HG02981 (cell line): ENCODE measurements around the gene CRLF1.
A peak's percentile ranks its signal among the peaks of the same experiment; 100 is the strongest.

Experiments
- ATAC-seq: cut with Tn5 transposase; IDR thresholded peaks from one replicate; pipeline ENCODE4 v1.9.1; 2021; ENCODE audit warnings: mild to moderate bottlenecking, moderate library complexity; ENCODE audit not compliant: unreplicated experiment

Gene CRLF1

GRCh38 chr19:18636969-18637629, 30.5 kb upstream of the CRLF1 start, which contains the start of gene KLHL26:
TSS of gene KLHL26 (plus strand) at chr19:18637028. CDS start at chr19:18637055, 27 bp downstream.
- no peak for ATAC-seq

DNA sequence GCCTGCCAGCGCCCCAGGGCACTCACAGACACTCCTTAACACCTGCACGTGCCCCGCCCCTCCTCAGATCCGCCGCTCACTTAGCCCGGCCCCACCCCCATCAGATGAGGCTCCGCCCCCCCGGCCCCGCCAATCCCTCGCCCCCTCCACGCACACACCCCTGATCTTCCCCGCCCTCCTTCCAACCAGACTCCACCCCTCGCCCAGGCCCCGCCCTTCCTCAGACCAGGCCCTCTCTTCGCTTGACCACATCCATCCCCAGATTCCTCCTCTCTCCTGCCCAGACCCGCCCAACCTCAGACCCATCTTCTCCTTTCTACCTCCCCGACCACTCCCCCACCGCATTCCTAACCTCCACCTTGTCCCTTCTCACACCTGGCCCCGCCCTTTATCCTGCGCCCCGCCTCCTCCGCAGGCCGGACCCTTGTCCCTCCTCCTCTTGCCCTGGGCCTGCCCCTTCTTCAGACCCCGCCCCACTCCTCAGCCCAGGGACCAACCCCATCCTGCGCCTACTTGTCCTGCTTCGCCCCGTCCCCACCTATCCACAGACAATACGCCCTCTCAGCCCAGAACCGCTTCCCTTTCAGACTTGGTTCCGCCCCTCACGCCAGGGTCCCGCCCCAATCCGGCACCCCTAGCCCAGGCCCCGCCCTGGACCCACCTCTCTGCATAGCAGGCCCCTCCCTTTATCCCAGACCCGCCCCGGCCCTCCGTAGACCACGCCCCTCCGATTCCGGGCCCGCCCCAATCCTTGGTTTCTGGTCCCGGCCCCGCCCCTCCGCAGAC, 29.8 kb upstream of the CRLF1 start:
- ATAC-seq: peak; percentile 87

GRCh38 chr19:18635831-18636182, 29.2 kb upstream of the CRLF1 start:
- ATAC-seq: no peak

GRCh38 chr19:18634612-18635297, 28.2 kb upstream of the CRLF1 start:
- ATAC-seq: no peak

DNA sequence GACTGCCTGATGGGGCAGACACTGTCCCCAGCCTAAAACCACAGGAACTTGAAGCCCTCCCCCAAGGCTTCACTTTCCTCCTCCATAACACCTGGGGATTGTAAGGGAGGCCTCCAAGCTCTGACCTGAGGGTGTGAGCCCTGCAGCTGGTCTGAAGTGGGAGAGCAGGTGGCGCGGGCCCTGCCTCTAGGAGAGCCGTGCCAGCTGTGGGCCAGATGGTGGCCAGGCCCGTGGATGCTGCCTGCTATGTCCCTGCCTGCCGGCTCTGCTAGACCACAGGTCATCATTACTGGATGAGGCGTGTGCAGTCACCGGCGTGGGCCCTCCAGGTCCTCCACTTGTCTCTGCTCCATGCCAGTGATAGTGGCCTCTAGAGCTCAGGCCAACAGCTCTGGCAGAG, 26.7 kb upstream of the CRLF1 start:
- no peak for ATAC-seq

- no peak for ATAC-seq
Measured at GRCh38 chr19:18629166-18630088, 22.8 kb upstream of the CRLF1 start.

DNA sequence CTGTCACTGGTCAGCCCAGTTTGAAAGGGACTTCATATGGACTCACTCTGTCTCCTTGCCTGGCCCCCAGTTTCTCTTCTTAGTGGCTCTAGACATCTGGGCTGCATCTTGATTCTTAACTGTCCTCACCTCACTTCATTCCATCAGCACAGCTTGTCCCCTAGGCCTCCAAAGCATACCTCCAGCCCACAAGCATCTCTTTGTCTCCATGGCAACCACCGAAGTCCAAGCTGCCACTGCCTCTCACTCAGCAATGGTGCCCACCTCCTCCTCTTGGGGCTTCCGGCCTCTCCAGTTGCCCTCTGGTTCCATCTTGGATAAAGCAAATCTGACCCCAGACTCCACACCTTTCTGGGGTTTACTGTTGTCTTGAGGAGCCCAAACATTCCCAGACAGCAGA, 20.3 kb upstream of the CRLF1 start:
- no peak for ATAC-seq

GRCh38 chr19:18620902-18621301, 14.3 kb upstream of the CRLF1 start:
- ATAC-seq: no peak

- ATAC-seq: no peak
Measured at GRCh38 chr19:18620311-18620710, 13.7 kb upstream of the CRLF1 start.

DNA sequence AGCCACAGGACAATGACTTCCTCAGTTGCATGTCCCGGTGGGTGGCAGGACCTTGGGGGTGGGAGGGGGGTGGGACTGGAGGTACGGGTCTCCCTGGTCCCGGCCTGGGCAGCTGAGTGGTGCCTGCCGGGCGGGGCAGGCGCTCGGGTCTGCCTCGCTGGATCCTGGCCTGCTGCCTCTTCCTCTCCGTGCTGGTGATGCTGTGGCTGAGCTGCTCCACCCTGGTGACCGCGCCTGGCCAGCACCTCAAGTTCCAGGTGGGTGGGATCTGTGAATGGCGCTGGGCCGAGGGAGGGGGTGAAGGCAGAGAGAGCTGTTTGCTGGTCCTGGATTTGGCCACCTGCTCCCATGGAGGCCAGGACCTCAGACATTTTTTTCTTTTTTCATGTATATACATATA, 11.6 kb upstream of the CRLF1 start:
- ATAC-seq: no peak

DNA sequence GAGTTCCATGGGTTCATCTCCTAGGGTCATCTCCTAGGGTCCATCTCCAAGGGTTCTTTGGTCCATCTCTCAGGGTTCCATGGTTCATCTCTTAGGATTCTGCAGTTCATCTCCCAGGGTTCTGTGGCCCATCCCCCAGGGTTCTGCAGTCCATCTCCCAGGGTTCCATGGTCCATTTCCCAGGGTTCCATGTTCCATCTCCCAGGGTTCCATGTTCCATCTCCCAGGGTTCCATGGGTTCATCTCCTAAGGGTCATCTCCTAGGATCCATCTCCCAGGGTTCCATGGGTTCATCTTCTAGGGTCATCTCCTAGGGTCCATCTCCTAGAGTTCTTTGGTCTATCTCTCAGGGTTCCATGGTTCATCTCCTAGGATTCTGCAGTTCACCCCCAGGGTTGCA, 11.0 kb upstream of the CRLF1 start:
- no peak for ATAC-seq

DNA sequence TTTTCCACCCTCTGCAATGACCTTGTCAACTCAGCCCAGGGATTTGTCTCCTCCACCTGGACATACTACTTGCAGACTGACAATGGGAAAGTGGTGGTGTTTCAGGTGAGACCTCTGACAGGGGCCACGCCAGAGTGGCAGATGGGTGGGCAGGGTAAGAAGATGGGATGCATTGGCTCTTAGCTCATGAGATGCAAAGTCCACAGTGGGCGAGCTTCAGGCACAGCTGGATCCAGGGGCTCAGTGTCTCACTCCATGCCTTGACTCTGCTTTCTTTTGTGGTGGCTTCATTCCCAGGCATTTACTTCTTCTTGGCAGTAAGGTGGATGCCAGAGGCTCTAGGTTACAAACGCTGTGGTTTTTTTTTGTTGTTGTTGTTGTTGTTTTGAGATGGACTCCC, 9.4 kb upstream of the CRLF1 start:
- ATAC-seq: no peak

DNA sequence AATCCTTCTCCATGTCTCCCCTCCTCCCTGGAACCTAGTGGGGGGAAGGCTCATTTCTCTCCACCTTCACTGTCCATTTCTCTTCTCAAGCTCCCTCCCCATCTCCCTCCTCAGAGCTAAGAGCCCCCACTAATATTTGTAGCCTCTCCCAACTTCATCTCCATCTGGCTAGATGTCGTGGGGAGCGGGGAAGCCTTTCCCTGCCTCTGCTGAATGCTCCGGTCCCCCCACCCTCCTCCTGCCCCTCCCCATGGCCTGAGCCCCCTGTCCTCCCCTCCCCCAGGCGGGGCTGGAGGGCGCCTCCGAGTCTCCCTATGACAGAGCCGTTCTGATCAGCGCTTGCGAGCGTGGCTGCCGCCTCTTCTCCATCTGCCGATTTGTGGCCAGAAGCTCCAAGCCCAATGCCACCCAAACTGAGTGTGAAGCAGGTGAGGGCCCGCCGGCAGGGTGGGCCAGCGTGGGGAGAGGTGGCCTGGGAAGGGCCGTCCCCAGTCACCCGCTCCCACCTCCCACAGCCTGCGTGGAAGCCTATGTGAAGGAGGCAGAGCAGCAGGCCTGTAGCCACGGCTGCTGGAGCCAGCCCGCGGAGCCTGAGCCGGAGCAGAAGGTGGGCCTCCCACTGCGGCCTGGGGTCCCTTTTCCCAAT, 7.1 kb upstream of the CRLF1 start:
- no peak for ATAC-seq

DNA sequence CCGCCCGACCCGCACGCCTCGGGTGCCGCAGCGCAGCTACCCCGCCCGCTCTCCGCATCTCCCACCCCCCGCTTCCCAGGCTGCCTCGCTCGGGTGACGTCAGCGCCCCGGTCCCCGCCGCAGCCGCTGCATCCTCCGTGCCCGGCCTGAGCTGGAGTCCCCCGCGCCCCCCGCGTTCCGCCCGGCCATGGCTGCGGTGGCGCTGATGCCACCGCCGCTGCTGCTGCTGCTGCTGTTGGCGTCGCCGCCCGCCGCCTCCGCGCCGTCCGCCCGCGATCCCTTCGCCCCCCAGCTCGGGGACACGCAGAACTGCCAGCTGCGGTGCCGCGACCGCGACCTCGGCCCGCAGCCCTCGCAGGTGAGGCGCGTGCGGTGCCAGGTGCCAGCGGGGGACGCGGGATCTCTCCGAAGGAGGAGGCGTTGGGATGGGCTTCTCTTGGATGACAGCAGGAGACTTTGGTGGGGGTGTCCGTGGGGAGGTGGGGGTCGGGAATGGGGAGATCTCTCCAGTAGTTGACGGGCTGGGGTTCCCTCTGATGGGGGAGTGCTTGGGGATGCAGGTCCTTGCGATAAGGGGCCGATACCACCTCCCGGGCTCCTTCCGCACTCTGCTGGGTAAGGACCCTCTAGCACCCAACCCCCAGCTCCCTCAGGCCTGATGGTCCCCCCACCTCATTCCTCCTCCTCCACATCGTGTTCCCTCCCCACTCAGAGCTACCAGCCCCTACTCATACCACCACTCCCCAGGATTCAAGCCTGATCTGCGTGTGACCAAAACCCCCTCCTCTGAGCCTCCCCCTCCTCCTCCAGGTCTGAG, 6.4 kb upstream of the CRLF1 start, which contains the start of gene TMEM59L:
TMEM59L (plus strand) TSS at position 99 of the 817 bp plus-strand sequence; CDS start at position 188, 89 bp downstream.
- ATAC-seq: no peak

GRCh38 chr19:18612051-18612771, 5.6 kb upstream of the CRLF1 start:
- ATAC-seq: no peak

DNA sequence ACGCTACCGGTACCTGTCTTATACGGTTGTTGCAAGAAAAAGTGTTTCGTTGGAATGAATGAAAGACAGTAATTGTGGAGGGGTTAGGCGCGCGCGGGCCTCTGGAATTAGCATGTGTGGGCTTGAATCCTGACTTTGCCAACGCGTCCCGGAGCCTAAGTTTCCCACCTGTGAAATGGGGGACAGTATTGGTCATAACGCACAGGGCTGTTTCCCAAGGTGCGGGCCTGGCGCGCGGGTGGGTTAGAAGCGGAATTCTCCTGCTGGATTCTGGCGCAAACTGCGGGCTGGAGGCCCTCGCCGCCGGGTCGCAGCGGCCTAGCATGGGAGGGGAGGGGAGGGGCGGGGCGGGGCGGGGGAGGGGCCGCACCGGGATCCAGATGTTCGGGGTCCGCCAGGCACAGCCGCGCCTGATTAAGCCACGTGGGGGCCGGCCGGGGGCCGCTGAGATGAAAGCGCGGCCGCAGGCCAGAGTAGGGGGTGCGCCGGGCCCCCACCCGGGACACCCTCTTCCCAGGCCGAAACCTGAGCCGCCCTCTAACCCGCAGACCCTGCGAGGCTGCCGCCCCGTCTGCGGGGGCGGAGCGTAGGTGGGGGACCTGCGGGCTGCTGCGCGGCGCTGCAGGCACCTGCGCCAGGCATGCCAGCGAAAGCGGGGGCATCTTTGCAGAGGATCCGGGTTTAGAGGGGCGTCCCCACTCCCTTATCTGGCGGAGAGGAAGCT, 4.9 kb upstream of the CRLF1 start:
- no peak for ATAC-seq

DNA sequence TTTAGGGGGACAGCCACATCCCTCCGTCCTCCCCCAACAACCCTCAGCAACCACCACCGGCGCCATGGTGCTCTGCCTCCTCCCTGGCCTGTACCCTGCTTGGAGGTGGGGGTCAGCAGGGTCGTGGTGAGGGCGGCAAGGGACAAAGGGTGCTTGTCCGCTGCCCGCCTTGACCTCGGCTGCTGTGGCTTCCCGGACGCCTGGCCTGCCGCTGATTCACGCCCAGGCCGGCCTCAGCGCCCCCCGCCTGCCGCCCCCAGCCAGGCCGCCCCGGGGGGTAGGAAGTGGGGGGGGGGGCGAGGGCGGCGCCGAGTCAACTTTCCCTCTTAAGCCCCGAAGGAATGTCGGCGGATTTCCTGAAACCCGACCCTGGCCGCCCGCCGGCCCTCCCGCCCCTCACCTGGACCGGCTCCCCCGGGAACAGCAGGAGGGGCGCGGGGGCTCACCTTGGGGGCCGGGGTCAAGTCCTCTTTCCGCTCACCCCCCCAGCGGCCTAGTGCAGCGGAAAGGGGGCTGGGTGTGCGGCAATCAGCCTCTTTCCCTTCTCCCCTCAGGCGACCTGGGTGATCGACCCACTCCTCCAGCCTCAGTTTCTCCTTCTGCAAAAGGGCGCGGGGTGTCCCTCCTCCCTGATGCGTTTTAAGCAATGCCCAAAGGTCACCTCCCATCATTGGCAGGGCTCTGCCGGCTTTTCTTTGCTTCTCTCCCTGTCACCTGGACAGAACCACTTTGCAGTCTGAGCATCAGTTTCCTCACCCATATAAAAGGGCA, 4.1 kb upstream of the CRLF1 start:
- no peak for ATAC-seq

GRCh38 chr19:18610245-18610555, 3.6 kb upstream of the CRLF1 start:
- no peak for ATAC-seq
